ENCODE results near the gene SASH3. TPM values are rescaled to one million over a fixed set of nuclear protein-coding genes. Genes with fewer than 3 reads are reported as not detected.

The SASH3 gene
- total and polyA plus RNA-seq, 5 donors from 2014 or later: 117 to 205 (median 191) TPM

GRCh38 chrX:129760981-129761380 is 18.8 kb upstream of the SASH3 start:
- H3K27ac ChIP-seq (ENCODE audit: insufficient read depth, low read length, poor library complexity, severe bottlenecking): peak overlapping the region; percentile 66
- no peaks in the 10 kb centered on the region for H3K36me3 ChIP-seq (ENCODE audit: control insufficient read depth, insufficient read depth, low read length)
- no peaks in the 10 kb centered on the region for H3K9me3 ChIP-seq (ENCODE audit: control insufficient read depth in 2 of 2, low read length in 2 of 2)
- H3K27ac Mint-ChIP-seq: peak overlapping the region in 2 of 3 donors; percentile 80
- DNase-seq (no peak), ATAC-seq (ENCODE audit: low read depth in 2 of 2) (no peak)
- peaks cover 0 to 1% (median 0%) of the 10 kb centered on the region in 7 donors for H3K9me3 Mint-ChIP-seq
- peaks cover 47% of the 10 kb centered on the region for H3K4me1 ChIP-seq (ENCODE audit: control insufficient read depth, insufficient read depth, low read length, poor library complexity, severe bottlenecking)
- H3K27me3 ChIP-seq (ENCODE audit: control insufficient read depth, insufficient read depth, low read length): no peaks in the 10 kb centered on the region
- peak overlapping the region in 1 of 4 donors; percentile 91 for H3K4me3 Mint-ChIP-seq
- peaks cover 6 to 61% (median 24%) of the 10 kb centered on the region in 4 donors for H3K4me1 Mint-ChIP-seq
- H3K4me3 ChIP-seq (ENCODE audit: low read depth, low read length): no peak overlapping the region
- no peaks in the 10 kb centered on the region for H3K27me3 Mint-ChIP-seq
- peaks cover 3% of the 10 kb centered on the region for H3K36me3 Mint-ChIP-seq

GRCh38 chrX:129761596-129761995 is 18.2 kb upstream of the SASH3 start:
- ATAC-seq (ENCODE audit: low read depth in 2 of 2): no peak
- H3K4me3 Mint-ChIP-seq: peak overlapping the region in 1 of 4 donors; percentile 39
- H3K27ac Mint-ChIP-seq: peak overlapping the region in 1 of 3 donors; percentile 76

GRCh38 chrX:129762448-129762847 is 17.3 kb upstream of the SASH3 start:
- H3K9me3 Mint-ChIP-seq: no peaks in the 10 kb centered on the region
- DNase-seq (no peak), ATAC-seq (ENCODE audit: low read depth in 2 of 2) (no peak)
- no peak overlapping the region for H3K4me3 Mint-ChIP-seq
- Histone ChIP-seq H3K4me1 (ENCODE audit: control insufficient read depth, insufficient read depth, low read length, poor library complexity, severe bottlenecking) (peaks cover 45% of the 10 kb centered on the region), H3K27ac (ENCODE audit: insufficient read depth, low read length, poor library complexity, severe bottlenecking) (no peak overlapping the region), H3K9me3 (ENCODE audit: control insufficient read depth in 2 of 2, low read length in 2 of 2) (no peaks in the 10 kb centered on the region), H3K4me3 (ENCODE audit: low read depth, low read length) (no peak overlapping the region), H3K36me3 (ENCODE audit: control insufficient read depth, insufficient read depth, low read length) (no peaks in the 10 kb centered on the region), H3K27me3 (ENCODE audit: control insufficient read depth, insufficient read depth, low read length) (no peaks in the 10 kb centered on the region)
- peaks cover 6% of the 10 kb centered on the region for H3K36me3 Mint-ChIP-seq
- peak overlapping the region in 1 of 3 donors; percentile 76 for H3K27ac Mint-ChIP-seq
- H3K4me1 Mint-ChIP-seq: peaks cover 6 to 55% (median 24%) of the 10 kb centered on the region in 4 donors
- no peaks in the 10 kb centered on the region for H3K27me3 Mint-ChIP-seq

More at GRCh38 chrX:129761596-129761995, 18.2 kb upstream of the SASH3 start:
- DNase-seq: no peak
- Mint-ChIP-seq H3K27me3 (no peaks in the 10 kb centered on the region), H3K4me1 (peaks cover 6 to 57% (median 23%) of the 10 kb centered on the region in 4 donors), H3K9me3 (no peaks in the 10 kb centered on the region), H3K36me3 (peaks cover 4% of the 10 kb centered on the region)
- H3K9me3 ChIP-seq (ENCODE audit: control insufficient read depth in 2 of 2, low read length in 2 of 2): no peaks in the 10 kb centered on the region
- no peak overlapping the region for H3K27ac ChIP-seq (ENCODE audit: insufficient read depth, low read length, poor library complexity, severe bottlenecking)
- no peaks in the 10 kb centered on the region for H3K36me3 ChIP-seq (ENCODE audit: control insufficient read depth, insufficient read depth, low read length)
- no peaks in the 10 kb centered on the region for H3K27me3 ChIP-seq (ENCODE audit: control insufficient read depth, insufficient read depth, low read length)
- H3K4me1 ChIP-seq (ENCODE audit: control insufficient read depth, insufficient read depth, low read length, poor library complexity, severe bottlenecking): peaks cover 41% of the 10 kb centered on the region
- H3K4me3 ChIP-seq (ENCODE audit: low read depth, low read length): no peak overlapping the region

GRCh38 chrX:129763666-129764065 is 16.1 kb upstream of the SASH3 start:
- Mint-ChIP-seq H3K27ac (no peak overlapping the region), H3K4me1 (peaks cover 6 to 55% (median 22%) of the 10 kb centered on the region in 4 donors), H3K36me3 (peaks cover 6% of the 10 kb centered on the region), H3K27me3 (no peaks in the 10 kb centered on the region), H3K9me3 (no peaks in the 10 kb centered on the region), H3K4me3 (no peak overlapping the region)
- Histone ChIP-seq H3K4me1 (ENCODE audit: control insufficient read depth, insufficient read depth, low read length, poor library complexity, severe bottlenecking) (peaks cover 46% of the 10 kb centered on the region), H3K27ac (ENCODE audit: insufficient read depth, low read length, poor library complexity, severe bottlenecking) (no peak overlapping the region), H3K9me3 (ENCODE audit: control insufficient read depth in 2 of 2, low read length in 2 of 2) (no peaks in the 10 kb centered on the region), H3K36me3 (ENCODE audit: control insufficient read depth, insufficient read depth, low read length) (no peaks in the 10 kb centered on the region), H3K27me3 (ENCODE audit: control insufficient read depth, insufficient read depth, low read length) (no peaks in the 10 kb centered on the region), H3K4me3 (ENCODE audit: low read depth, low read length) (no peak overlapping the region)
- no peak for DNase-seq
- ATAC-seq (ENCODE audit: low read depth in 2 of 2): no peak

GRCh38 chrX:129768186-129768585 is 11.6 kb upstream of the SASH3 start:
- DNase-seq (no peak), ATAC-seq (ENCODE audit: low read depth in 2 of 2) (no peak)
- Mint-ChIP-seq H3K4me1 (peaks cover 7 to 65% (median 23%) of the 10 kb centered on the region in 4 donors), H3K36me3 (peaks cover 3% of the 10 kb centered on the region), H3K4me3 (peak overlapping the region in 2 of 4 donors; percentile 21 to 57), H3K27ac (peak overlapping the region; percentile 46 to 93 (median 83)), H3K9me3 (no peaks in the 10 kb centered on the region), H3K27me3 (peaks cover 4% of the 10 kb centered on the region)
- Histone ChIP-seq H3K27ac (ENCODE audit: insufficient read depth, low read length, poor library complexity, severe bottlenecking) (peak overlapping the region; percentile 23), H3K36me3 (ENCODE audit: control insufficient read depth, insufficient read depth, low read length) (no peaks in the 10 kb centered on the region), H3K27me3 (ENCODE audit: control insufficient read depth, insufficient read depth, low read length) (no peaks in the 10 kb centered on the region), H3K4me1 (ENCODE audit: control insufficient read depth, insufficient read depth, low read length, poor library complexity, severe bottlenecking) (peaks cover 62% of the 10 kb centered on the region), H3K4me3 (ENCODE audit: low read depth, low read length) (no peak overlapping the region), H3K9me3 (ENCODE audit: control insufficient read depth in 2 of 2, low read length in 2 of 2) (no peaks in the 10 kb centered on the region)

GRCh38 chrX:129768586-129769466 is 10.9 kb upstream of the SASH3 start:
- Mint-ChIP-seq H3K4me1 (peaks cover 7 to 71% (median 24%) of the 10 kb centered on the region in 4 donors), H3K36me3 (peaks cover 3% of the 10 kb centered on the region), H3K9me3 (no peaks in the 10 kb centered on the region), H3K27me3 (peaks cover 4% of the 10 kb centered on the region), H3K4me3 (peak overlapping the region; percentile 69 to 86 (median 73)), H3K27ac (peak overlapping the region; percentile 83 to 95 (median 93))
- Histone ChIP-seq H3K27ac (ENCODE audit: insufficient read depth, low read length, poor library complexity, severe bottlenecking) (peak overlapping the region; percentile 77), H3K36me3 (ENCODE audit: control insufficient read depth, insufficient read depth, low read length) (no peaks in the 10 kb centered on the region), H3K4me1 (ENCODE audit: control insufficient read depth, insufficient read depth, low read length, poor library complexity, severe bottlenecking) (peaks cover 68% of the 10 kb centered on the region), H3K27me3 (ENCODE audit: control insufficient read depth, insufficient read depth, low read length) (no peaks in the 10 kb centered on the region), H3K9me3 (ENCODE audit: control insufficient read depth in 2 of 2, low read length in 2 of 2) (no peaks in the 10 kb centered on the region), H3K4me3 (ENCODE audit: low read depth, low read length) (peak overlapping the region; percentile 53)
- ATAC-seq (ENCODE audit: low read depth in 2 of 2) (no peak), DNase-seq (no peak)

- peak; percentile 87 for ATAC-seq (ENCODE audit: low read depth in 2 of 2)
- peak; percentile 64 to 97 (median 83) for DNase-seq
- Mint-ChIP-seq H3K4me1 (peaks cover 7 to 74% (median 27%) of the 10 kb centered on the region in 4 donors), H3K27ac (peak overlapping the region; percentile 83 to 96 (median 93)), H3K9me3 (no peaks in the 10 kb centered on the region), H3K27me3 (peaks cover 4% of the 10 kb centered on the region), H3K4me3 (peak overlapping the region; percentile 69 to 86 (median 73)), H3K36me3 (peaks cover 3% of the 10 kb centered on the region)
- peaks cover 75% of the 10 kb centered on the region for H3K4me1 ChIP-seq (ENCODE audit: control insufficient read depth, insufficient read depth, low read length, poor library complexity, severe bottlenecking)
- H3K4me3 ChIP-seq (ENCODE audit: low read depth, low read length): peak overlapping the region; percentile 53
- no peaks in the 10 kb centered on the region for H3K9me3 ChIP-seq (ENCODE audit: control insufficient read depth in 2 of 2, low read length in 2 of 2)
- no peaks in the 10 kb centered on the region for H3K36me3 ChIP-seq (ENCODE audit: control insufficient read depth, insufficient read depth, low read length)
- no peaks in the 10 kb centered on the region for H3K27me3 ChIP-seq (ENCODE audit: control insufficient read depth, insufficient read depth, low read length)
- peak overlapping the region; percentile 77 for H3K27ac ChIP-seq (ENCODE audit: insufficient read depth, low read length, poor library complexity, severe bottlenecking)
Observed at GRCh38 chrX:129769467-129770154, 10.1 kb upstream of the SASH3 start.
